Hepatic stellate cell (primary cell): Measurements from ENCODE around the gene CAPG.
A peak's percentile ranks its signal among the peaks of the same experiment; 100 is the strongest.
"Not testable (repeated sequence)": the region's sequence is repeated elsewhere in the genome, so short reads cannot be mapped to it uniquely, and the experiment has no call there.

Experiments used
- DNase-seq: peaks from one replicate; pipeline ENCODE4 v3.0.0; 2011; ENCODE audit warnings: low spot score

CAPG gene

GRCh38 chr2:85409845-85410583, at the start of gene CAPG:
CAPG (minus strand) TSS chr2:85410366; CDS start chr2:85402145, 8,221 bp downstream.
- no peak for DNase-seq

DNA sequence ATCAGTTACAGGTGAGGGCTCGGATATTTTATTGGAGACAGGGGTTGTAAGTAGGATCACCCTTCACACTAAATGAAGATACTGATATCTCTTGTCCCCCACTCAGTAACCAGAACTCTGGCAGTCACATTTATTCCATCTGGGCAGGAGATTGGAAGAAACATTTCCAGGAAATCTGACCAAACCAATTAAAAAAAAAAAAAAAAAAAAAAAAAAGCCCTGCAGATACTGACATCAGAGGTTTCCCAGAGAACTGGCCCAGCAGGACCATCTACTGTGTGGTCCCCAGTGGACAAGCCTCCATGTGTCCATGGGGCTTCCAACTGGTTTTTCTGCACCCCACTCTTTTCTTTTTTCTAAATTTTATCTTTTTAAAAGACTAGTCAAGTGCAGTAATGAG, 49.6 kb upstream of the CAPG start:
- no peak for DNase-seq

- DNase-seq: no peak
Observed at GRCh38 chr2:85458601-85459563, 48.7 kb upstream of the CAPG start.

- no peak for DNase-seq
Observed at GRCh38 chr2:85457877-85458316, 47.7 kb upstream of the CAPG start.

DNA sequence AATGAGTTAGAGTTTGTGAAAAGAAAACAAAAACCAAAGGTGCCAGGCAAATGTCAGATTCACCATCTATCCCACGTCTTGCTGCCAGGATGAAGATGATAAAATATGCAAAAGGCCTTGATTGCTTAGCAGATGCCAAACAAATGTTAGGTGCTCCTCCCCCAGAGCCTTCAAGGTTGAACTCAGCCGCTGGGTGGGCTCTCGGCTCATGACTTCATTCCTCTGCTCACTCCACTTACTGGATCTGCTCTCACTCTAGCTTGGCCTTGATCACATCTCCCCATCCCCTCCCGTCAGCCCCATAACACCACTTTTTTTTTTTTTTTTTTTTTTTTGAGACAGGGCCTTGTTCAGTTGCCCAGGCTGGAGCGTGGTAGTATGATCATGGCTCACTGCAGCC, 46.9 kb upstream of the CAPG start:
- no peak for DNase-seq

DNA sequence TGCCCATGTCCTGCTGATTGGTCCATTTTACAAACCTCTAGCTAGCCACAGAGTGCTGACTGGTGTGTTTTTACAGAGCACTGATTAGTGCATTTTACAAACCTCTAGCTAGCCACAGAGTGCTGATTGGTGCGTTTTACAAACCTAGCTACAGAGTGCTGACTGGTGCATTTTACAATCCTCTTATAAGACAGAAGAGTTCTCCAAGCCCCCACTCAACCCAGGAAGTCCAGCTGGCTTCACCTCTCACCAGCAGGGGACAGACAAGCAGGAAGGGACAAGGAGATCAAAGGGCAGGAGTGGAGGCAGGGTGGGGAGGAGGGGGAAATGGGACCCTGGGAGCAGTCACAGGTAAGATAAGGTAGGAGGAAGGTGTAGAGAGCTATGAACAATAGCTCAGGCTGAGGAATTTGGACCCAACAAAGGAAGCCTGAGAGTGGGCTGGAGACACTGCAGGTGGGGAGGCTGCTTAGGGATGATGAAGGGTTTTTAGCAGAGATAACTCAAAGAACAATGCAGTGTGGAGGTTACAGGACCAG, 45.5 kb upstream of the CAPG start:
- no peak for DNase-seq

- no peak for DNase-seq
Observed at GRCh38 chr2:85453571-85453970, 43.4 kb upstream of the CAPG start.

DNA sequence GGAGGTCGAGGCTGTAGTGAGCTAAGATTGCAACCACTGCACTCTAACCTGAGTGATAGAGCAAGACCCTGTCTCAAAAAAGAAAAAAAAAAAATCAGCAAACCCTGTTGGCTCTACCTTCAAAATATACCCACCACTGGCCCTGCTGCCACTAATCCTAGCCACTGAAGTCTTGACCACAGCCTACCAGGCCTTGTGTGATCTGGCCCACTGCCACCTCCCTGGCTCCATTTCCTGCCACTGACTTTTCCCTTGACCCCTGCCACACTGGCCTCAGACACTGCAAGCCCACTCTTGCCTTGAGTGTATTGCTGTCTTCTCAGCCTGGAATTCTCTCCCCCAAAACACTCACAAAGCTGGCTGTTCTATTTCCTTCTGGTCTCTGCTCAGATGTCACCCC, 42.1 kb upstream of the CAPG start:
- no peak for DNase-seq

GRCh38 chr2:85449214-85449588, 39.0 kb upstream of the CAPG start:
- DNase-seq: no peak

GRCh38 chr2:85448461-85449213, 38.5 kb upstream of the CAPG start:
- DNase-seq: no peak

DNA sequence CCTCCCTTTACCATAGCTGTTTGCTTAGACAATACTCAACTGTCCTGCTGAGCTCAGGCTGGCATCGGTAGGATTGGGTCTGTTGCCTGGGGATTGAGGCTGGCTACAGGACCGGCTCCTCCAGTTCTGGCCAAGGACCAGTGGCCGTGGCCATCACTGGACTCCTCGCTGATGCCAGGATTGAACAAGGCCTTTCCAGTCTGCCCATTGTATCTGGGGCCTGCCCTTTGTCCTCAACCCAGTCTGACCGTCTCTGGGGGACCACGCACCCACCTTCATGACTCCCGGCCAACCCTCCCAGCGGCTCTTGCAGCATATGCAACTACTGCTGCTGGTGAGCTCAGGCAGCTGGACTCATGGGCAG, 37.0 kb upstream of the CAPG start:
- DNase-seq: no peak

- no peak for DNase-seq
Observed at GRCh38 chr2:85446296-85447221, 36.4 kb upstream of the CAPG start.

DNA sequence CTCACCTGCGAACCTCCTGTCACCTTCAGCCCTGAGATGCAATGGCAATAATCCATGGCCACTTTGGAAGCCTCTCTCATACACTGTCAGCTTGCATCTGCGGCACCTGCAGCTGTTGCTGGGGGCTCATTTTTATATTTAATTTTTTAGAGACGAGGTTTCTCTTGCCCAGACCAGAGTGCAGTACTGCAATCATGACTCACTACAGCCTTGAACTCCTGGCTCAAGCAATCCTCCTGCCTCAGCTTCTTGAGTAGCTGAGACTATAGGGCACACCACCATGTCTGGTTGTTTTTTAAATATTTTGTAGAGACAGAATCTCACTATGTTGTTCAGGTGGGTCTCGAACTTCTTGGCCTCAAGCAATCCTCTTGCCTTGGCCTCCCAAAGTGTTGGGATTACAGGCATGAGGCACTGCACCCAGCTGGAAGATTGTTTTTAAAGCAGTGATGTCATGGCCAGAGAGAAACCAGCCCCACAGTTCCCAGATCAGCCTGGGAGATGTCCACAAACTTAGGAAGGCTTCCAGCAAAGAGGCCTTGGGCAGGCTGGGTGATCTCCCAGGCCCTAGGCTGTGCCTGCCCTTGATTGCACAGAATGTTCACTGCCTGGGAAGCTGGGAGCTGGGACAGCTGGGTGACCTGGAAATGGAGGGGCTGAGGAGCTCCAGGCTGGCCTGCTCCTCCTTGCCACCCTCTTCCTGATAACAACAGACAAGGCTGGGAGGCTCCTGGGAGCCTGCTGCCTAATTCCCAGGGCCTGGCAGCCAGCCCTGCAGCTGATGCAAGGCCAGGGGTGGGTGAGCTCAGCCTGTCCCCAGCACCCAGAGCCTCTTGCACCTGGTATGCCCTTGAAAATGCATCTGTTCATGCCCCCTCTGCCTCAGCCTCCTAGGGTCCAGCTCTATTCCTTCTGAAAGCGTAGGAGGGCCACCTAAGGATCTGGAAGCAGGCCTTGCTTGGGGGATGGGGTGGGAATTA, 35.4 kb upstream of the CAPG start:
- peak; percentile 72 for DNase-seq

DNA sequence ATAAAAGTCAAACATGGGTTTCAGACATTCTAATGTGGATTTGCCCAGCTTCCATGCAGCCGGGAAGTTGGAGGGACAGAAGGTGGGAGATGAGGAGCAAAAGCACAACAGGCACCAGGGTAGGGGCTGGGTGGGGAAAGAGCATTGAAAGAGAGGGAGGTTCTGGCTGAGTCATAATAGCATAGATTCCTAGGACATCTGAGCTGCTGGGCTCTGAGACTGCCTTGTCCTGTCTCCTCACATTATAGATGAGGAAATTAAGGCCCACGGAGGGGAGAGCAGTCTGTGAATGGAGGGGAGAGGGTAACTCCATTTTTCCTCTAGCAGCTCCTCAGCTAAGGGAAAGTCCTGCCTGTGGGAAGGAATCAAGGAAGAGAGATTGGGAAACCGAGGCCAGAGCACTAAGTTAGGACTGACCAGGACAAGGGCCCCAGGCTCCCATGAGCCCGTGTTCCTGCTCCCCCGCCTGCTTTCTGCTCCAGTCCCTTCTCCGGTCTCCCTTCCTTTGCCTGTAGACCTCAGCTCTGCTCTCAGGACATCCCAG, 34.5 kb upstream of the CAPG start:
- DNase-seq: no peak

GRCh38 chr2:85441864-85442263, 31.7 kb upstream of the CAPG start:
- DNase-seq: no peak

DNA sequence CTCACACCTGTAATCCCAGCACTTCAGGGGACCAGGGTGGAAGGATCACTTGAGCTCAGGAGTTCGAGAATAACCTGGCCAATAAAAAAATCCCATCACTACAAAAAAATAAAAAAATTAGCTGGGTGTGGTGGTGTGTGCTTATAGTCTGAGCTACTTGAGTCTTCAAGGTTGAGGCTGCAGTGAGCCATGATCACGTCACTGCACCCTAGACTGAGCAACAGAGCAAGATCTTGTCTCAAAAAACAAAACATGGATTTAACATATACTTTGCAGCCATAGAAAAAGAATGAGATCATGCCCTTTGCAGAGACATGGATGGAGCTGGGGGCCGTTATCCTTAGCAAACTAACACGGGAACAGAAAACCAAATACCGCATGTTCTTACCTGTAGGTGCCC, 30.6 kb upstream of the CAPG start:
- no peak for DNase-seq

DNA sequence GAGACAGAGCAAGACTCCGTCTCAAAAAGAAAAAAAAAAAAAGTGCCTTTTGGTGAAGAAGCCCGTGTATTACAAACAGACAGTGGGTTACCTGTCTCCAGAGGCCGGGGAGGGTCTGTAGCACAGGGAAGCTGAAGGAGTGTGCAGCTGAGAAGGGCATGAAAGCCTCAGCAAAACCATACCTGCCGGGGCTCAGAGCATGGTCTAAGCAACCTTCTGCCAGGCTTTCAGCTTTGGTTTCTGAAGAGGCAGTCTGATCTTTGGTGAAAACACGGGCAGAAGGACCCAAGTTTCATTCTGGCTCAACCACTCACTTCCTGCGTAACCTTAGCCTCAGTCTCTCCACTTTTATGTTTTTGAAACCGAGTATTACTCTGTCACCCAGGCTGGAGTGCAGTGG, 29.8 kb upstream of the CAPG start:
- DNase-seq: no peak

GRCh38 chr2:85439569-85439968, 29.4 kb upstream of the CAPG start:
- not testable (repeated sequence) for DNase-seq

DNA sequence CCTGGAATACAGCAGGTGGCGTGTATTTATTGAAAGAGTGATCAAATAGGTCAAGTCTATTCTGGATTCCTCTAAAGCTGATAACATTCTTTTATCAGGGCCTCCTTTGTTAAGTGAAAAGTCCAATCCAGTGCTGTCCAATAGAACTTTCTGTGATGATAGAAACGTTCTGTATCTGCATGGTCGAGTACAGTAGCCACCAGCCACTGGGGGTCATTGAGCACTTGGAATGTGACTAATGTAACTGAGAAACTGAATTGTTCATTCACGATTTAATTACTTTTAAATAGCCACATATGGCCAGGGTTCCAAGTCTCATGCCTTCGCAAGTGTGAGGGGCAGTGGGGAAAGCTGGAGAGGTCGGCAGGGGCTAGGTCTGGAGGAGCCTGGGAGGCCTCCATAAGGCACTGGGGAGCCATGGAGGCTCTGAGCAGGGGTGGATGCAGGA, 28.9 kb upstream of the CAPG start:
- no peak for DNase-seq
